Brain microvascular endothelial cell (primary cell): ENCODE data around the gene TANC2.

Source experiments
- DNase-seq: peaks from one replicate; pipeline ENCODE4 v3.0.0-alpha.2; 2020
- H3K27ac ChIP-seq: fragments of 250-450 bp; sonication (Bioruptor Pico); 2 replicates; pipeline ENCODE4 v1.5.1; 2020; ENCODE audit warnings: mild to moderate bottlenecking, moderate library complexity
- H3K27me3 ChIP-seq: fragments of 250-450 bp; sonication (Bioruptor Pico); replicated peaks from 2 replicates; pipeline ENCODE4 v1.5.1; 2020; ENCODE audit warnings: mild to moderate bottlenecking
- H3K36me3 ChIP-seq: fragments of 250-450 bp; sonication (Bioruptor Pico); replicated peaks from 2 replicates; pipeline ENCODE4 v1.5.1; 2020; ENCODE audit warnings: mild to moderate bottlenecking
- H3K4me3 ChIP-seq: 2 replicates; pipeline ENCODE4 v1.5.1; 2011; ENCODE audit warnings: low read depth, mild to moderate bottlenecking, control low read depth, low read length, moderate library complexity
- CTCF ChIP-seq: IDR thresholded peaks from 2 replicates; pipeline ENCODE4 v1.5.1; 2011; ENCODE audit warnings: low read depth, mild to moderate bottlenecking, moderate library complexity, low read length, control low read depth, inconsistent platforms; ENCODE audit errors: missing control alignments
- in situ Hi-C: cut with HindIII; loops from 2 replicates; pipeline ENCODE4 v1.10.0; 2017; ENCODE audit warnings: low sequenced_read_pairs, low pct_ligation_motif_present

The TANC2 gene

GRCh38 chr17:62964506-62964905 lies 1.5 kb upstream of the TANC2 start:
- no peaks in the 10 kb centered on the region for H3K27me3 ChIP-seq
- no peak for DNase-seq
- TF ChIP-seq CTCF, result no peak
- in situ Hi-C loops, result no loop called here
- H3K36me3 ChIP-seq, result no peaks in the 10 kb centered on the region
- H3K4me3 ChIP-seq, result no peak overlapping the region
- no peak overlapping the region for H3K27ac ChIP-seq

- Histone ChIP-seq H3K4me3 (peak overlapping the region; percentile 88), H3K27me3 (no peaks in the 10 kb centered on the region), H3K36me3 (no peaks in the 10 kb centered on the region), H3K27ac (peak overlapping the region; percentile 70)
- TF ChIP-seq CTCF, result no peak
- in situ Hi-C loops, result no loop called here
- DNase-seq, result no peak
These were observed 805 bp upstream of the TANC2 start for GRCh38 chr17:62965174-62965685.

- peak overlapping the region; percentile 89 for H3K27ac ChIP-seq
- no peaks in the 10 kb centered on the region for H3K27me3 ChIP-seq
- TF ChIP-seq CTCF, result no peak
- peak overlapping the region; percentile 88 for H3K4me3 ChIP-seq
- no peaks in the 10 kb centered on the region for H3K36me3 ChIP-seq
- DNase-seq, result peak; percentile 38
- in situ Hi-C loops, result no loop called here
These were observed 580 bp downstream of the TANC2 start for GRCh38 chr17:62966426-62967204.

GRCh38 chr17:62967205-62967529 lies 1.1 kb downstream of the TANC2 start:
- TF ChIP-seq CTCF, result no peak
- Histone ChIP-seq H3K27ac (peak overlapping the region; percentile 89), H3K4me3 (peak overlapping the region; percentile 88), H3K27me3 (no peaks in the 10 kb centered on the region), H3K36me3 (no peaks in the 10 kb centered on the region)
- in situ Hi-C loops, result no loop called here
- DNase-seq, result no peak

- in situ Hi-C loops, result no loop called here
- Histone ChIP-seq H3K36me3 (no peaks in the 10 kb centered on the region), H3K27me3 (no peaks in the 10 kb centered on the region), H3K27ac (peak overlapping the region; percentile 89), H3K4me3 (peak overlapping the region; percentile 41)
- peak; percentile 91 for TF ChIP-seq CTCF
- DNase-seq, result peak; percentile 87
These were observed 2.4 kb downstream of the TANC2 start for GRCh38 chr17:62968445-62968923.
